ENCODE measurements around the gene VWA8. TPM values are rescaled to one million over a fixed set of nuclear protein-coding genes. Genes with fewer than 3 reads are reported as not detected.

VWA8 gene
- total and polyA plus RNA-seq, 2 donors, result 8.1 to 20.9 TPM

DNA sequence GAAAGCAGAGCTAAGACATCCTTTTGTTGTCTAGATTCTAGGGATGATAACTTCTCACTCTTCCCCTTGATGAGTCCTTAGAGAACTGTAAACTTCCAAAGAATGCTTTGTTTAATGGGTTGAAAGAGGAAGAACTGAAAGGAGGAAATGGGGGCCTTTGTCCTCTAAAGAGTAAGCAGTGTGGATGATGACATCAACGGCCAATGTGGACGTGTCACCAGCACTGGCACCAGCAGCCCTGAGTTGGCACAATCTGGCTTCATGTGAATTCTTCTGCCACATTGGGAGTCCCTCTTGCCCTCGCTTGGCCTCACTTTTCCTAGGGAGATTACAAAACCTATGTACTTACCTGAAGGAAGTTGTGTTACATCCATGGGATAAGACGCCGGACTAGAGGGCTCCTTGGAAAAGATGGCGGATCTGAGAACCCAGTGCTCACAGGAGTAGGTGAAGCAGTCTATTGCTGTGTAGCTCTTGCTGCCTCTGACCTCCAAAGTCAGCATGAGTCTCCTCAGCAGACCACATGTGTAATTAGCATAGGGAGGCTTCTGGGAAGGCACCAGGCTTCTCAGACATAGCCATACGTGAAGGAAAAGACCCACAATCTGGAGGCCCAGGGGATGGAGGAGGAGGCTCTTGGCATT, 440.8 kb downstream of the VWA8 start:
- Histone ChIP-seq H3K9me3 (ENCODE audit: control insufficient read depth in 2 of 2, insufficient read depth in 1 of 2, low read length in 1 of 2) (peaks cover 0 to 2% of the 10 kb centered on the region in 2 donors), H3K27ac (ENCODE audit: low read depth in 1 of 2, low read length in 1 of 2) (no peak overlapping the region), H3K36me3 (ENCODE audit: control insufficient read depth in 2 of 2, insufficient read depth in 2 of 2, low read length in 1 of 2) (no peaks in the 10 kb centered on the region), H3K27me3 (ENCODE audit: control insufficient read depth in 2 of 2, insufficient read depth in 1 of 2, low read length in 1 of 2) (no peaks in the 10 kb centered on the region), H3K4me1 (ENCODE audit: control insufficient read depth in 2 of 2, insufficient read depth in 2 of 2, low read length in 2 of 2) (peaks cover 0 to 2% of the 10 kb centered on the region in 2 donors), H3K4me3 (ENCODE audit: low read length in 2 of 2) (no peak overlapping the region)
- DNase-seq (ENCODE audit: low read depth in 6 of 9, low spot score in 9 of 9), result no peak
- 82% methylated on average over 7 of the region's 7 CpGs for WGBS

Other genes with a start within 250 kb of the VWA8 start
- gene DGKH, start 87.5 kb upstream of the VWA8 start, total RNA-seq, result 5.3 TPM
- gene DGKH, start 87.5 kb upstream of the VWA8 start, polyA plus RNA-seq, result 5.9 TPM

Measured in thymus (tissue), 11 donors.